ENCODE results near the gene OAF.

The OAF gene

GRCh38 chr11:120172054-120172911 is 38.5 kb upstream of the OAF start:
- no peak overlapping the region for H2AFZ ChIP-seq (ENCODE audit: low read depth, low read length)
- no peaks in the 10 kb centered on the region for H3K36me3 ChIP-seq (ENCODE audit: insufficient read depth, low read length)
- no peak overlapping the region for H3K9ac ChIP-seq (ENCODE audit: low read depth, low read length)
- ATAC-seq (ENCODE audit: insufficient read depth, low read depth) (peak; percentile 66; the same call in 1 of the 3 replicates), DNase-seq (peak; percentile 22)
- no peaks in the 10 kb centered on the region for H3K79me2 ChIP-seq (ENCODE audit: insufficient read depth, low read length)
- TF ChIP-seq EZH2 (IDR thresholded peaks at IDR 0.05; ENCODE audit: borderline replicate concordance, low read depth, low read length, severe bottlenecking): no peak
- peak; percentile 72 for TF ChIP-seq CTCF (IDR thresholded peaks at IDR 0.05; ENCODE audit: borderline replicate concordance, extremely low read depth, low read length, poor library complexity, severe bottlenecking)
- H3K9me3 ChIP-seq (ENCODE audit: insufficient read depth, low read length, severe bottlenecking): no peaks in the 10 kb centered on the region
- H3K27me3 ChIP-seq (ENCODE audit: insufficient read depth, low read length, poor library complexity): peaks cover 41% of the 10 kb centered on the region
- H3K4me1 ChIP-seq (ENCODE audit: insufficient read depth, low read length): no peaks in the 10 kb centered on the region
- no peak overlapping the region for H3K27ac ChIP-seq (ENCODE audit: low read length)
- H4K20me1 ChIP-seq (ENCODE audit: insufficient read depth, low read length): peaks cover 7% of the 10 kb centered on the region; the same call in 1 of the 2 replicates
- no peak overlapping the region for H3K4me2 ChIP-seq (ENCODE audit: insufficient read depth, low read length)
- H3K4me3 ChIP-seq (ENCODE audit: low read depth in 1 of 2, low read length in 2 of 2): no peak overlapping the region

GRCh38 chr11:120173019-120173705 is 37.7 kb upstream of the OAF start:
- Histone ChIP-seq H3K79me2 (ENCODE audit: insufficient read depth, low read length) (no peaks in the 10 kb centered on the region), H3K9ac (ENCODE audit: low read depth, low read length) (no peak overlapping the region), H3K9me3 (ENCODE audit: insufficient read depth, low read length, severe bottlenecking) (no peaks in the 10 kb centered on the region), H3K27ac (ENCODE audit: low read length) (no peak overlapping the region), H2AFZ (ENCODE audit: low read depth, low read length) (no peak overlapping the region), H3K27me3 (ENCODE audit: insufficient read depth, low read length, poor library complexity) (peaks cover 41% of the 10 kb centered on the region), H3K4me3 (ENCODE audit: low read depth in 1 of 2, low read length in 2 of 2) (no peak overlapping the region), H3K36me3 (ENCODE audit: insufficient read depth, low read length) (no peaks in the 10 kb centered on the region), H3K4me2 (ENCODE audit: insufficient read depth, low read length) (no peak overlapping the region), H4K20me1 (ENCODE audit: insufficient read depth, low read length) (peaks cover 7% of the 10 kb centered on the region; the same call in 1 of the 2 replicates), H3K4me1 (ENCODE audit: insufficient read depth, low read length) (no peaks in the 10 kb centered on the region)
- no peak for ATAC-seq (ENCODE audit: insufficient read depth, low read depth)
- DNase-seq: no peak
- no peak for TF ChIP-seq CTCF (IDR thresholded peaks at IDR 0.05; ENCODE audit: borderline replicate concordance, extremely low read depth, low read length, poor library complexity, severe bottlenecking)

GRCh38 chr11:120173807-120174206 is 37.0 kb upstream of the OAF start:
- no peak overlapping the region for H3K9ac ChIP-seq (ENCODE audit: low read depth, low read length)
- TF ChIP-seq EZH2 (IDR thresholded peaks at IDR 0.05; ENCODE audit: borderline replicate concordance, low read depth, low read length, severe bottlenecking): no peak
- TF ChIP-seq CTCF (IDR thresholded peaks at IDR 0.05; ENCODE audit: borderline replicate concordance, extremely low read depth, low read length, poor library complexity, severe bottlenecking): no peak
- H3K9me3 ChIP-seq (ENCODE audit: insufficient read depth, low read length, severe bottlenecking): no peaks in the 10 kb centered on the region
- no peak overlapping the region for H3K27ac ChIP-seq (ENCODE audit: low read length)
- no peaks in the 10 kb centered on the region for H3K79me2 ChIP-seq (ENCODE audit: insufficient read depth, low read length)
- H3K4me1 ChIP-seq (ENCODE audit: insufficient read depth, low read length): no peaks in the 10 kb centered on the region
- H3K4me3 ChIP-seq (ENCODE audit: low read depth in 1 of 2, low read length in 2 of 2): no peak overlapping the region
- no peak overlapping the region for H3K4me2 ChIP-seq (ENCODE audit: insufficient read depth, low read length)
- no peak overlapping the region for H2AFZ ChIP-seq (ENCODE audit: low read depth, low read length)
- H3K27me3 ChIP-seq (ENCODE audit: insufficient read depth, low read length, poor library complexity): peaks cover 41% of the 10 kb centered on the region
- ATAC-seq (ENCODE audit: insufficient read depth, low read depth) (no peak), DNase-seq (no peak)
- no peaks in the 10 kb centered on the region for H3K36me3 ChIP-seq (ENCODE audit: insufficient read depth, low read length)
- peaks cover 7% of the 10 kb centered on the region; the same call in 1 of the 2 replicates for H4K20me1 ChIP-seq (ENCODE audit: insufficient read depth, low read length)

All from DND-41 (cell line).